ENCODE data around the gene LIPC. TPM values are rescaled to one million over a fixed set of nuclear protein-coding genes. Genes with fewer than 3 reads are reported as not detected.

LIPC gene
- total RNA-seq, 1 experiment from 2014 or later = not detected

DNA sequence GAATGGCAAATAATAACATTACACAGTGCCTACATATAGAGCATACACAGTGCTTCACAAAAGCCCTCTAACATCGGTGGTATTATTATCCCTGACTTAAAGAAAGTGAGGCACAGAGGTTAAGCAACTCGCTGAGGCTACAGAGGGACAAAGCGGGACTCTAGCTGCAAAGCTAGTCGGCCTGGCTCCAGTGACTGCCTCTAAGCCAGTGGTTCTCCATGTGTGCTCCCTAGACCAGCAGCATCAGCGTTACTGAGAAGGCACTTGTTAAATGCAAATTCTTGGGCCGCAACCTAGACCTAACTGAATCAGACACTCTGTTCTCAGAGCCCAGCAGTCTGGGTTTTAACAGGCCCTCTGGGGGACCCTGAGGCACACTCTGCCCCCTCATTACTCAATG lies 33.1 kb upstream of the LIPC start:
- no peak for DNase-seq
- Histone ChIP-seq H3K27me3 (ENCODE audit: control insufficient read depth, insufficient read depth, low read length) (no peaks in the 10 kb centered on the region), H3K4me3 (ENCODE audit: insufficient read depth, low read depth, low read length) (no peak overlapping the region), H3K36me3 (replicated peaks; ENCODE audit: control insufficient read depth, insufficient read depth, low read length) (no peaks in the 10 kb centered on the region)

DNA sequence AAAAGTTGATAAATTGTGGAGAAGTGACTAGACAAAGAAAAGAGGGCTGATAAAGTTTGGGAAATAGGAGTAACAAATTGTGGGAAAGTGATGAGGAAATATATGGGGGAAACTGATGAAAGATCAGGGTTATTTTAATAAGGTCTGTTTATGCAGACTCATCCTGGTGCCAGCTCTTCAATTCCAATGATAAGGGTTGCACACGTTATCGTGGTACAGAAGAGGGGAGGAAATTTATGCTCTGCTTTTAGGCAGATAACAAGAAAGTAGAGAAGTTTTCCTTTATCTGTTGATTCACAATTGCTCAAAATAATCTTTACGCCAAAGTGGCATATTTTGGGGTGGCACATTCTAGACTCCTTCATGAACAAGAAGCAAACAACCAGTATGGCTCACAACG lies 32.1 kb upstream of the LIPC start:
- Histone ChIP-seq H3K36me3 (replicated peaks; ENCODE audit: control insufficient read depth, insufficient read depth, low read length) (no peaks in the 10 kb centered on the region), H3K4me3 (ENCODE audit: insufficient read depth, low read depth, low read length) (no peak overlapping the region), H3K27me3 (ENCODE audit: control insufficient read depth, insufficient read depth, low read length) (no peaks in the 10 kb centered on the region)
- DNase-seq = no peak

DNA sequence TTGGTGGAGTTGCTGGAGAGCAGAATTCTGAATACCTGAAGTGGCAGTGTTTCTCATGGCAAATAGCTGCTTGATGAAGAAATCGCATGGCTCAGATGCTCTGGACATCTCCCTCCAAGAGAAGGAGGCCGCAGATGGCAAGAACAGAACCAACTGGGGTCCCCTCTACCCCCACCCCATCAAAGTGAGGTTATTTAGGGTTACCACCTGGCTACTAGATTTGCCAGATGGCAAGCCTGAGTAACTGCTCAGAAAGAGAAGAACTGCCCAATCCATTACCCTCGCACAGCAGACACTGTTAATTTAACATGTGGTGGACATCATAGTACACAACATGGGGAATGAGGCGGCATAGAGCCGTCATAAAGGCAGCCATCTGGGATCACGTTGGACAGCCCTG lies 30.5 kb upstream of the LIPC start:
- H3K27me3 ChIP-seq (ENCODE audit: control insufficient read depth, insufficient read depth, low read length) = no peaks in the 10 kb centered on the region
- no peak overlapping the region for H3K4me3 ChIP-seq (ENCODE audit: insufficient read depth, low read depth, low read length)
- H3K36me3 ChIP-seq (replicated peaks; ENCODE audit: control insufficient read depth, insufficient read depth, low read length) = no peaks in the 10 kb centered on the region
- no peak for DNase-seq

DNA sequence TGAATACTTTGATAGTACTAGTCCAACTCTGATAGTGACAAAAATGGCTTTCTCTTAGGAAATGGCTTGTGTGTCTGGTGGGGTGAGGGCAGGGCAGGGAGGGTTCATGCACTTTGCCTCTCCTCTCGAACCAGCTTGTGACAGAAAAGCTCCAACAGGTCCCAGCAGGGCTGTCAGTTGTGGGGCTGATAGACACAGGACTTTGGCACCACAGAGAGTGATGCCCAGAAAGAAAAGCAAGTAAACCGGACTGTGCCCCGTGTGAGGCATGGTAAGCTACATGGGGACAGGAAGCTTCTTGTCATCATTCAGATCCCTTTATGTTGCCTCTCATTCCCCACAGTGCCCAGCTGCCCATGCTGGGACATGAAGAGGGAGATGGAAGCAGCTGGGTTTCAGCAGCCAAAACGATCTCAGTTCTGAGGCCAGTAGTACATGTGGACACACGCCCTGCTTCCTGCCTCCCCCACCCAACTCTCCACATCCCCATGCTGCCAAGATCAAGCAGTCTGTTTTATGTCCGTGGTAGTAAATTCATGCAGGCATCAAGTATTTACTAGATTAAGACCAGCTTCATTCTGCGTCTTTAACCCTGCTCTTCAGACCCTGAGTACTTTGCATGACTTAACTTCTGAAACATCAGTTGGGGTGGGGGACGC lies 29.7 kb upstream of the LIPC start:
- Histone ChIP-seq H3K36me3 (replicated peaks; ENCODE audit: control insufficient read depth, insufficient read depth, low read length) (no peaks in the 10 kb centered on the region), H3K27me3 (ENCODE audit: control insufficient read depth, insufficient read depth, low read length) (no peaks in the 10 kb centered on the region), H3K4me3 (ENCODE audit: insufficient read depth, low read depth, low read length) (no peak overlapping the region)
- no peak for DNase-seq

DNA sequence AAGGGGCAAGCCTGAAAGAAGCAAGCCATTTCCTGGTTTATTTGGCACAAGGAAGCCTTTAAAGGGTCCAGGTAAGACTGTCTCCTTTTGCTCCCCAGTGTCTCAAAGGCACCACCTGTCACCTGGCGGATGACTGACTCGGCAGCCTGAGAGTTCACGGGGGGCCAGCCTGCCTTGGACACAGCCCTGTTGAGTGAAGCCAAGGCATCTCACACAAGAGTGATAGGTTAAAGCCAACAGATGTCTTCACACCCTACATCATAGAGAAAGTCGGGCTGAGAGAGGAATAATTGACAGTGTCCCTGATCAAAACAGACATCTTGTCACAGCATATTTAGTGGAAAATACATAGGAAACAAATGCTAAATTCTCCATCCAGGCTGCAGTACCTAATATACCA lies 28.2 kb upstream of the LIPC start:
- H3K27me3 ChIP-seq (ENCODE audit: control insufficient read depth, insufficient read depth, low read length) = no peaks in the 10 kb centered on the region
- DNase-seq = no peak

DNA sequence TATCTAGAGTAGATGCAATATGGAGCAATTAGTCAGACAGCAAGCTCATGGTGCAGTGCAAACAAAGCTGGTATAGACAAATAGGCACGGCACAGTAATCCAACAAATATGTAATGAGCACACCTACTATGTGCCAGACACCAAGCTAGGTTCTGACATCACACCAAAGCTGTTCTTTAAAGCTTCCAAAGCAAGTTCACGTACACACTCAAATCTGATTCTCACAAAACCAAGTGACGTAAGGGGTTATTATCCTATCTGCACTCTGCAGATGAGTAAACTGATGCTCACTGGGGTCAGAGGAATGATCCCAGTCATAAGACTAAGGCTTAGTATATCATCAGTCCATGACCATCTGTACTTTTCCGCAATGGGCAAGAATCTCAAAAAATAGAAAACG lies 27.8 kb upstream of the LIPC start:
- no peak for DNase-seq
- Histone ChIP-seq H3K36me3 (replicated peaks; ENCODE audit: control insufficient read depth, insufficient read depth, low read length) (no peaks in the 10 kb centered on the region), H3K27me3 (ENCODE audit: control insufficient read depth, insufficient read depth, low read length) (no peaks in the 10 kb centered on the region), H3K4me3 (ENCODE audit: insufficient read depth, low read depth, low read length) (no peak overlapping the region)

More for the DNA sequence above, 28.2 kb upstream of the LIPC start:
- H3K36me3 ChIP-seq (replicated peaks; ENCODE audit: control insufficient read depth, insufficient read depth, low read length) = no peaks in the 10 kb centered on the region
- no peak overlapping the region for H3K4me3 ChIP-seq (ENCODE audit: insufficient read depth, low read depth, low read length)

DNA sequence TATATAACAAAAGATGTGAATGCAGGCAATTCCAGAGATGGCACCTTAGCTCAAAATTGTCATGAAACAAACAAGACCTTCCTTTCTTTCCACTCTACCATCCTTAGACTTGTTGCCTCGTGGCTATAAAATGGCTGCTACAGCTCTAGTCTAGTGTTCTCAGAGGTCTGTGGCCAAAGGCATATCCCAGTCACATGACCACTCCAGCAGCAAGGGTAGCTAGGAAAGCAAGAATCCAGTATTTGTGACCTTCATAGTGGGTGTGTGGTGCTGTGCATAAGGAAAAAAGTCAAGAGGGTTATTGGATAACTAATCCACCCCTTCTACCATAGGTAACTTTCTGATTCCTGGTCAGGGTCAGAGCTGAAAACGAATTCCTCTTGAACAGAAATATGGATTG lies 27.1 kb upstream of the LIPC start:
- Histone ChIP-seq H3K4me3 (ENCODE audit: insufficient read depth, low read depth, low read length) (no peak overlapping the region), H3K36me3 (replicated peaks; ENCODE audit: control insufficient read depth, insufficient read depth, low read length) (no peaks in the 10 kb centered on the region), H3K27me3 (ENCODE audit: control insufficient read depth, insufficient read depth, low read length) (no peaks in the 10 kb centered on the region)
- DNase-seq = no peak

DNA sequence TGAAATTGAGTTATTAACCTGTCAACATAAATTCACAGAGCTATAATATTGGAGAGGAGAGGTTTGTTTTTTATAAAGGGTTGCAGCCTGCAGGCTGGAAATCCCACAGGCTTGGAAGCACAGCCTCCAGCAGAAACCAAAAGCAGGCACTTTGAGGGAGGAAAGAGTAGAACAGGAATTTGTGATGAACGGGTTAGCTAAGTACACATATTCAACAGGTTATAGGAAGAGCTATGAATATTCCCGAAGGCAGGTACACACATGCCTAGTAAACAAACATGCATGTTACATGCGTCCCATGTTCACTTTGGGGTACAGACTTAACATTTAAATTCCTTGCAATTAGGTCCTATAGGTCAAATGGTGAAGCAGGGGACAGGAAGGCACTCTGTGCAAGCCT lies 25.9 kb upstream of the LIPC start:
- Histone ChIP-seq H3K4me3 (ENCODE audit: insufficient read depth, low read depth, low read length) (no peak overlapping the region), H3K36me3 (replicated peaks; ENCODE audit: control insufficient read depth, insufficient read depth, low read length) (no peaks in the 10 kb centered on the region), H3K27me3 (ENCODE audit: control insufficient read depth, insufficient read depth, low read length) (no peaks in the 10 kb centered on the region)
- no peak for DNase-seq

DNA sequence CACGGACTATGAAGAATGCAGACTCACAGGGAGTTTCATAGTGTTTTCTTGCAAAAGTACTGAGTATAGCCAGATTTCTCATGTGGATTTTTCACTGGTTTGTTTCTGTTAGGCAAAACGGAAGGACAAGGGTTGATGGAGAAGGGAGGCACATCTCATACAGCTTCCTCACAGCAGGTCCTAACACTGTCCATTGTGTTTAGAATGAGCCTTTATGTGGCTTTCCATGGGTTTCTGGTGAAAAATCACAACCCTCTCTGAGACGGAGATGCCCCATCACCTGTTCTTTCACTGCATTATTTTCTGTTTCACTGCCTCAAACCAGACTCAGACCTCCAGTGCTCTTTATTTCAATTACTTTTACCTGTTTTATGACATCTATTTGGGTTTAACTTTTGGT lies 25.0 kb upstream of the LIPC start:
- H3K4me3 ChIP-seq (ENCODE audit: insufficient read depth, low read depth, low read length) = no peak overlapping the region
- H3K36me3 ChIP-seq (replicated peaks; ENCODE audit: control insufficient read depth, insufficient read depth, low read length) = no peaks in the 10 kb centered on the region
- no peaks in the 10 kb centered on the region for H3K27me3 ChIP-seq (ENCODE audit: control insufficient read depth, insufficient read depth, low read length)
- no peak for DNase-seq

DNA sequence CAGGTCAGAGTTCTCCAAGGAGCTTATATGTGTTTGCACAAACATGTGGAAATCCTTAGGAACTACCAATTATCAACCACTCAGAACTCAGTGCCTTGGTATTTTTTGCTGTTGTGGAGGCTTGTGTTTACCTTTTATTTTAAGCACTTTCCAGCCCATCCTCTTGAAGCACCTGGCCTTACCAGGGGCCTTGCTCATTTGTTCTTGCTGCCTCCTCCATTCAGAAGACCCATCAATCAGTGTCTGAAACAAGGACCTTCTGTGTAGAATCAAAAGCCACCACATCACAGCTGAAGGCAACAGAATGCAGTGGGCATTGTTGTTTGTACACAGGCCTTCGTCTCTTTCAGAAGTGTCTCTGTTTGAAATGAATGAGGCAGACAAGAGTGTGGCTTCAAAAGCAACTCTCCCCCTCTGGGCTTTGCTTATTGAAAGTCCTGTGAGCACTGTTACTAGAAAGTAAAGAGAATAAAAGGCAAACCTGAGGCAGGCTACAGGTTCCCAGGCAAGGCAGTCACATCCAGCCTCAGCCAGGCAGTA lies 24.5 kb upstream of the LIPC start:
- no peak for DNase-seq
- no peaks in the 10 kb centered on the region for H3K27me3 ChIP-seq (ENCODE audit: control insufficient read depth, insufficient read depth, low read length)
- no peak overlapping the region for H3K4me3 ChIP-seq (ENCODE audit: insufficient read depth, low read depth, low read length)
- H3K36me3 ChIP-seq (replicated peaks; ENCODE audit: control insufficient read depth, insufficient read depth, low read length) = no peaks in the 10 kb centered on the region

DNA sequence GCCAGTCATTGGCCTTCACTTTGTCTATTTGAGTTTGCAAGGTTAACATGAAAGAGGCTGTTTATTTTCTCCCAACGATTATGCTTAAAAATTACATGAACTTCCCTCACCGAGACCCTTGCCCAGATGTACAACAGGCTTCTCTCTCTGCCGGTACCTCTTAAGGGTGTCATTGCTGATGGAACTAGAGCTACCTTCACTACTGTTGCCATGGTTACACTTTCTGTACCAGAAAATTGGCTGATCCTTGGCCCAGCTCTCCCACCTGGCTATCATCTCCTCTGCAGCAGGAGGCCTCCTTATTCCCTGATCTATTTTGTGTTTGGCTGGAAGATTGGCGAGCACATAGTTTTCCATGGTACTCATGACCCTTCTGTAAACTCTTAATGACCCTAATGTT lies 24.0 kb upstream of the LIPC start:
- Histone ChIP-seq H3K27me3 (ENCODE audit: control insufficient read depth, insufficient read depth, low read length) (no peaks in the 10 kb centered on the region), H3K4me3 (ENCODE audit: insufficient read depth, low read depth, low read length) (no peak overlapping the region), H3K36me3 (replicated peaks; ENCODE audit: control insufficient read depth, insufficient read depth, low read length) (no peaks in the 10 kb centered on the region)
- DNase-seq = no peak

DNA sequence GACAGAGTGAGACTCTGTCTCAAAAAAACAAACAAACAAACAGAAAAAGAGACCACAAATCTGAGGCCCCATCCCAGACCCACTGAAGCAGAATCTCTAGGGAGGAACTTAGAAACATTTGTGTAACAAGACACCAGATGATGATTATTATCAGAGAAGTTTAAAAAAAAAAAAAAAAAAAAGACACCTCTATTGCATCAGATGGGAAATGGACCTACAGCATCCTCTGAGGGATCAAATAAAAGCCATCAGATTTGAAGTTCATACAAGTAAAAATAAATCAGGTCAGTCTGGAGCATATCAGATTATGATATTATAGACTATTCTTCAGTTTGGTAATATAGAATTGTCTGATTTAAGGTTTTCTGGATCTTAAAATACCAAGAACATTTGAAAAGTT lies 21.9 kb upstream of the LIPC start:
- no peak for DNase-seq
- no peak overlapping the region for H3K4me3 ChIP-seq (ENCODE audit: insufficient read depth, low read depth, low read length)

DNA sequence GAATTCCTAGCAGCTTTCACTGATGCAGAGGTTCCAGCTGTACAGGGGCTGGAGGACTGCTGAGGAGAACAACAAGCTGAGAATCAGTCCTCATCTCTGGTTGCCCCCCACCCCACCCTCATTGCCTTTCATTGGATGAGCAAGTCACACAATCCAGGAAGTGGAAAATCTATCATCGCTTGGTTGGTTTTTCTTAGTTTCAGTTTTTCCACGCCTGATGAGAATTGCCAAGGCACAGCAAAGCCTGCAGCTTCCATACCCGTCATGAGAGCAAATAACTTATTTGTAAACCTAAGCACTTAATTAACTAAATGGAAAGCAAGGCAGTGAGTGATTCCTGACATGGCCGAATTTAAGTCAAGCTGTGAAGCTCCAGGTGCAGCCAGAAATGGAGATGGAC lies 21.4 kb upstream of the LIPC start:
- Histone ChIP-seq H3K27me3 (ENCODE audit: control insufficient read depth, insufficient read depth, low read length) (no peaks in the 10 kb centered on the region), H3K4me3 (ENCODE audit: insufficient read depth, low read depth, low read length) (no peak overlapping the region), H3K36me3 (replicated peaks; ENCODE audit: control insufficient read depth, insufficient read depth, low read length) (no peaks in the 10 kb centered on the region)
- DNase-seq = no peak

More for the DNA sequence above, 21.9 kb upstream of the LIPC start:
- Histone ChIP-seq H3K27me3 (ENCODE audit: control insufficient read depth, insufficient read depth, low read length) (no peaks in the 10 kb centered on the region), H3K36me3 (replicated peaks; ENCODE audit: control insufficient read depth, insufficient read depth, low read length) (no peaks in the 10 kb centered on the region)

DNA sequence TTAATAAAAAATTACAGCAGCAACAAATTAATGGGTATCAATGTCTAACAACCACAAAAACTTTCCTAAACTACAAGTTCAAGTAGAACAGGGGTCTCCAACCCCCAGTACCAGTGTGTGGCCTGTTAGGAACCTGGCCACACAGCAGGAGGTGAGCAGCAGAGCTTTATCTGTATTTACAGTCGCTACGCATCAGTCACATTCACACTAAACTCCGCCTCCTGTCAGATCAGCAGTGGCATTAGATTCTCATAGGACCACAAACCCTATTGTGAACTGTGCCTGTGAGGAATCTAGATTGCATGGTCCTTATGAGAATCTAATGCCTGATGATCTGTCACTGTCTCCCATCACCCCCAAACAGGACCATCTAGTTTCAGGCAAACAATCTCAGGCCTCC lies 18.5 kb upstream of the LIPC start:
- no peak overlapping the region for H3K4me3 ChIP-seq (ENCODE audit: insufficient read depth, low read depth, low read length)
- H3K36me3 ChIP-seq (replicated peaks; ENCODE audit: control insufficient read depth, insufficient read depth, low read length) = no peaks in the 10 kb centered on the region
- DNase-seq = no peak

DNA sequence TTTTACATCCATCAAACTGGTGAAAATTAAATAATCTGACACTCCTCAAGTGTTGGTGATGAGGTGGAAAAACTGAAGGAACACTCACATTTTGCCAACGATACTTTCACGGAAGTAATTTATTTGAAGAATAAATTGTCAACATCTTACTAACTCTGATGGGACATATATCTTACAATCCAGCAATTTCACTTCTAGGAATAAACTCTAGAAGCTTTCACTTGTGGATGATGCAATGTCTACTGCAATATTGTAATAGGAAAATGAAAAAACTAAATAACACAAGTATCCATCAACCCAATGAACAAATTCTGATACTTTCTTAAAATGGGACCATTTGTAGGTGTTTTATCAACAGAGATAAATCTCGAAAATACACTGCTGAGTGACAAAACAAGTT lies 16.2 kb upstream of the LIPC start:
- H3K4me3 ChIP-seq (ENCODE audit: insufficient read depth, low read depth, low read length) = no peak overlapping the region
- H3K36me3 ChIP-seq (replicated peaks; ENCODE audit: control insufficient read depth, insufficient read depth, low read length) = no peaks in the 10 kb centered on the region
- no peak for DNase-seq
- no peaks in the 10 kb centered on the region for H3K27me3 ChIP-seq (ENCODE audit: control insufficient read depth, insufficient read depth, low read length)

More for the DNA sequence above, 18.5 kb upstream of the LIPC start:
- H3K27me3 ChIP-seq (ENCODE audit: control insufficient read depth, insufficient read depth, low read length) = no peaks in the 10 kb centered on the region

DNA sequence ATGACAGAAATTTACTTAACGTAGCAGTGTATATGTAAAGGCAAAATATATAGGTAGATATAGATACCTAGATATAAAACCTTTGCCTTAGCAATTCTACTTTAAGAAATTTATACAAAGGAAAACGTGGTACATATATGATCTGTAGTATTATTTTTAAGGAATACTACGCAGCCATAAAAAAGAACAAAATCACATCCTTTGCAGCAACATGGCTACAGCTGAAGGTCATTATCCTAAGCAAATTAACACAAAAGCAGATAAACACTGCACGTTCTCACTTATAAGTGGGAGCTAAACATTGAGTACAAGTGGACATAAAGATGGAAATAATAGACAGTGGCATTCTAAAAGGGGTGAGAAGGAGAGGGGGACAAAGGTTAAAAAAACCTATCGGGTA lies 14.8 kb upstream of the LIPC start:
- Histone ChIP-seq H3K36me3 (replicated peaks; ENCODE audit: control insufficient read depth, insufficient read depth, low read length) (no peaks in the 10 kb centered on the region), H3K27me3 (ENCODE audit: control insufficient read depth, insufficient read depth, low read length) (no peaks in the 10 kb centered on the region; the same call in 1 of the 2 replicates), H3K4me3 (ENCODE audit: insufficient read depth, low read depth, low read length) (no peak overlapping the region)
- DNase-seq = no peak
